PC-9 (cell line): ENCODE measurements around the gene KLHL17.

Experiments used
- EZH2 ChIP-seq: fragments of 200-600 bp; sonication (generic); IDR thresholded peaks from 2 replicates; pipeline ENCODE4 v1.8.0; 2017; ENCODE audit warnings: antibody characterized with exemption, low read depth
- TF ChIP-seq, protein P1 (sequence below): fragments of 200-600 bp; sonication (generic); conservative IDR thresholded peaks from 2 replicates; pipeline ENCODE4 v1.6.1; 2017; ENCODE audit warnings: mixed run types, antibody characterized with exemption, mild to moderate bottlenecking, moderate library complexity

DNA sequence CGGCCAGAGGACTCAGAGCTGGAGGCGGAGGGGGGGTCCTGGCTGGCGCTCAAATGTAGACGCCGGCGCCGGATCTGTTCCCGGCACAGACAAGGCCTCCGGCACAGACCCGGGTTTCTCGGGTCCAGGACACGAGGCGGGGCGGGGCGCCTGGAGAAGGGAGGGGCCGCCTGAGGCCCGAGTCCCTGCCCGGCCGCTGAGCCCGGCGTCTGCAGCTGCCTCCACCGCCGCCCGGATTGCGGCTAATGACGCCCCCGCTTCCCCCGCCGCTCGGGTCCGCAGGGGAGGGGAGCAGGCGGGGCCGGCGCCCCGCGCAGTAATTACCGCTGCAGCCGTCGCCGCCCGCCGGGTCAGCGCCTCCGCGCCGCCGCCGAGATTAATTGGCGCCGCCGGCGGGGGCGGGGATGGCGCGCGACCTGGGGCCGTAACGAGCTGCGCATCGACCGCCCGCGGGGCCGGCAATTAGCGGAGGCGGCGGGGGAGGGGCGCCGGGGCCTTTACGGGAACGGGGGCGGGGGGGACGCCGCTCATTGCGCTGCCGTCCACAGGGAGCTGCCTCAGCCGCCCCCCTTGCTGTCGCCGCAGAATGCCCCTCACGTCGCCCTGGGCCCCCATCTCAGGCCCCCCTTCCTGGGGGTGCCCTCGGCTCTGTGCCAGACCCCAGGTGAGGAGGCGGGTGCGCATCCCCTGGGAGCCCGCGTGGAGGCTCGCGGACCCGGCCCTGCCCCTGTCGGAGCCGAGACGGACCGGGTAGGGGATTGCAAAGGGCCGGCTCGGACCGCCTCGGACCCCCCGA is 18.6 kb upstream of the KLHL17 start:
- TF ChIP-seq, protein P1, sequence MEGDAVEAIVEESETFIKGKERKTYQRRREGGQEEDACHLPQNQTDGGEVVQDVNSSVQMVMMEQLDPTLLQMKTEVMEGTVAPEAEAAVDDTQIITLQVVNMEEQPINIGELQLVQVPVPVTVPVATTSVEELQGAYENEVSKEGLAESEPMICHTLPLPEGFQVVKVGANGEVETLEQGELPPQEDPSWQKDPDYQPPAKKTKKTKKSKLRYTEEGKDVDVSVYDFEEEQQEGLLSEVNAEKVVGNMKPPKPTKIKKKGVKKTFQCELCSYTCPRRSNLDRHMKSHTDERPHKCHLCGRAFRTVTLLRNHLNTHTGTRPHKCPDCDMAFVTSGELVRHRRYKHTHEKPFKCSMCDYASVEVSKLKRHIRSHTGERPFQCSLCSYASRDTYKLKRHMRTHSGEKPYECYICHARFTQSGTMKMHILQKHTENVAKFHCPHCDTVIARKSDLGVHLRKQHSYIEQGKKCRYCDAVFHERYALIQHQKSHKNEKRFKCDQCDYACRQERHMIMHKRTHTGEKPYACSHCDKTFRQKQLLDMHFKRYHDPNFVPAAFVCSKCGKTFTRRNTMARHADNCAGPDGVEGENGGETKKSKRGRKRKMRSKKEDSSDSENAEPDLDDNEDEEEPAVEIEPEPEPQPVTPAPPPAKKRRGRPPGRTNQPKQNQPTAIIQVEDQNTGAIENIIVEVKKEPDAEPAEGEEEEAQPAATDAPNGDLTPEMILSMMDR = no peak
- no peak; the same call in none of the 2 replicates for TF ChIP-seq EZH2
